WTC11 (cell line): ENCODE data around the gene CTNNA2.

Experiments used
- ATF2 ChIP-seq: sonication (generic); formaldehyde crosslinking; IDR thresholded peaks from 2 replicates; pipeline ENCODE4 v1.8.1; 2022; ENCODE audit warnings: low read depth, missing genetic modification reagents, borderline replicate concordance
- CBFB ChIP-seq: sonication (generic); formaldehyde crosslinking; IDR thresholded peaks from 2 replicates; pipeline ENCODE4 v1.8.1; 2022; ENCODE audit warnings: mild to moderate bottlenecking, low read depth, missing genetic modification reagents
- CTCF ChIP-seq: fragments of 200-600 bp; IDR thresholded peaks from 2 replicates; pipeline ENCODE4 v1.8.0; 2022; ENCODE audit warnings: antibody characterized with exemption
- JUN ChIP-seq: sonication (generic); formaldehyde crosslinking; IDR thresholded peaks from 2 replicates; pipeline ENCODE4 v1.8.0; 2023; ENCODE audit warnings: mild to moderate bottlenecking, missing genetic modification reagents
- SP1 ChIP-seq: sonication (generic); formaldehyde crosslinking; conservative IDR thresholded peaks from 2 replicates; pipeline ENCODE4 v1.8.1; 2022; ENCODE audit warnings: missing genetic modification reagents
- ZNF423 ChIP-seq: fragments of 250-450 bp; sonication (Bioruptor Pico); IDR thresholded peaks from 2 replicates; pipeline ENCODE4 v2.1.2; 2022; ENCODE audit warnings: mild to moderate bottlenecking, moderate library complexity
- TF ChIP-seq, protein P1 (sequence below): sonication (generic); formaldehyde crosslinking; IDR thresholded peaks from 2 replicates; pipeline ENCODE4 v1.8.1; 2023; ENCODE audit warnings: mild to moderate bottlenecking, missing genetic modification reagents
- TF ChIP-seq, protein P2 (sequence below): sonication (generic); formaldehyde crosslinking; IDR thresholded peaks from 2 replicates; pipeline ENCODE4 v1.8.1; 2022; ENCODE audit warnings: mild to moderate bottlenecking, moderate library complexity, missing genetic modification reagents
- TF ChIP-seq, protein P3 (sequence below): sonication (generic); formaldehyde crosslinking; IDR thresholded peaks from 2 replicates; pipeline ENCODE4 v1.8.1; 2023; ENCODE audit warnings: mild to moderate bottlenecking, moderate library complexity, missing genetic modification reagents

DNA sequence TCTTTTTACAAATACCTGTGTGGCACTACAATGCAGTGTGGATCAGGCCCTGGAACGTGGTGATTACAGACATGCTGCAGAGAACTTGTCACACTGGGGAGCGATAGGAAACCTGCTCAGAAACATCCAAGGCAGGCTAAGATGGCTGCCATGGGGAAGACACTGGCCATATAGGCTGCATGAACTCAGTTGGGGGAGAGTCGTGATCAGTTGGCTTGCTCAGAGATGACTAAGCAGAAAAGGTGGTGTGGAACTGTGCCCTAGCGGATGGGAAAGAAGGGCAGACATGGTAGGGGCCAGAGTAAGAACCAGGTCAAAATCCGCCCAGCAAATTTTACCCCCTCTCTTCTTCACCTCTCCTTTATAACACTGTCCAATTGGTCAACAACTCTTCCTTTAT lies 483.9 kb downstream of the CTNNA2 start:
- TF ChIP-seq, protein P1, sequence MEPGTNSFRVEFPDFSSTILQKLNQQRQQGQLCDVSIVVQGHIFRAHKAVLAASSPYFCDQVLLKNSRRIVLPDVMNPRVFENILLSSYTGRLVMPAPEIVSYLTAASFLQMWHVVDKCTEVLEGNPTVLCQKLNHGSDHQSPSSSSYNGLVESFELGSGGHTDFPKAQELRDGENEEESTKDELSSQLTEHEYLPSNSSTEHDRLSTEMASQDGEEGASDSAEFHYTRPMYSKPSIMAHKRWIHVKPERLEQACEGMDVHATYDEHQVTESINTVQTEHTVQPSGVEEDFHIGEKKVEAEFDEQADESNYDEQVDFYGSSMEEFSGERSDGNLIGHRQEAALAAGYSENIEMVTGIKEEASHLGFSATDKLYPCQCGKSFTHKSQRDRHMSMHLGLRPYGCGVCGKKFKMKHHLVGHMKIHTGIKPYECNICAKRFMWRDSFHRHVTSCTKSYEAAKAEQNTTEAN (CRISPR knock-in tag) = no peak
- TF ChIP-seq SP1 (CRISPR knock-in tag) (no peak), JUN (CRISPR knock-in tag) (no peak), ATF2 (no peak), ZNF423 (no peak), CTCF (no peak), CBFB (CRISPR knock-in tag) (no peak)
- TF ChIP-seq, protein P2, sequence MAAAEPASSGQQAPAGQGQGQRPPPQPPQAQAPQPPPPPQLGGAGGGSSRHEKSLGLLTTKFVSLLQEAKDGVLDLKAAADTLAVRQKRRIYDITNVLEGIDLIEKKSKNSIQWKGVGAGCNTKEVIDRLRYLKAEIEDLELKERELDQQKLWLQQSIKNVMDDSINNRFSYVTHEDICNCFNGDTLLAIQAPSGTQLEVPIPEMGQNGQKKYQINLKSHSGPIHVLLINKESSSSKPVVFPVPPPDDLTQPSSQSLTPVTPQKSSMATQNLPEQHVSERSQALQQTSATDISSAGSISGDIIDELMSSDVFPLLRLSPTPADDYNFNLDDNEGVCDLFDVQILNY = no peak
- TF ChIP-seq, protein P3, sequence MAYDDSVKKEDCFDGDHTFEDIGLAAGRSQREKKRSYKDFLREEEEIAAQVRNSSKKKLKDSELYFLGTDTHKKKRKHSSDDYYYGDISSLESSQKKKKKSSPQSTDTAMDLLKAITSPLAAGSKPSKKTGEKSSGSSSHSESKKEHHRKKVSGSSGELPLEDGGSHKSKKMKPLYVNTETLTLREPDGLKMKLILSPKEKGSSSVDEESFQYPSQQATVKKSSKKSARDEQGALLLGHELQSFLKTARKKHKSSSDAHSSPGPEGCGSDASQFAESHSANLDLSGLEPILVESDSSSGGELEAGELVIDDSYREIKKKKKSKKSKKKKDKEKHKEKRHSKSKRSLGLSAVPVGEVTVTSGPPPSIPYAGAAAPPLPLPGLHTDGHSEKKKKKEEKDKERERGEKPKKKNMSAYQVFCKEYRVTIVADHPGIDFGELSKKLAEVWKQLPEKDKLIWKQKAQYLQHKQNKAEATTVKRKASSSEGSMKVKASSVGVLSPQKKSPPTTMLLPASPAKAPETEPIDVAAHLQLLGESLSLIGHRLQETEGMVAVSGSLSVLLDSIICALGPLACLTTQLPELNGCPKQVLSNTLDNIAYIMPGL = no peak
